GM11168 (cell line): ENCODE data around the gene POLR2J2.
"Not testable (repeated sequence)": the region's sequence is repeated elsewhere in the genome, so short reads cannot be mapped to it uniquely, and the experiment has no call there.

Experiments
- in situ Hi-C: fragments of 300-500 bp; cut with MboI; formaldehyde crosslinking; loops from one replicate; pipeline ENCODE4 v1.12.0; 2022; ENCODE audit warnings: low sequenced_read_pairs; ENCODE audit not compliant: unreplicated experiment

The POLR2J2 gene

GRCh38 chr7:102671166-102671955 is at the start of gene POLR2J2:
Gene POLR2J2, minus strand, starts transcription at chr7:102671663. Its CDS starts 62 bp downstream, at chr7:102671601.
- in situ Hi-C loops: not testable (repeated sequence)

GRCh38 chr7:102718491-102718890 is 47.0 kb upstream of the POLR2J2 start:
- in situ Hi-C loops: not testable (repeated sequence)

- in situ Hi-C loops: not testable (repeated sequence)
These were observed 44.3 kb upstream of the POLR2J2 start for GRCh38 chr7:102715718-102716117.

- in situ Hi-C loops: not testable (repeated sequence)
These were observed 43.5 kb upstream of the POLR2J2 start for GRCh38 chr7:102714774-102715522.

- in situ Hi-C loops: not testable (repeated sequence)
These were observed 42.2 kb upstream of the POLR2J2 start for GRCh38 chr7:102713691-102714080.

- in situ Hi-C loops: not testable (repeated sequence)
These were observed 41.7 kb upstream of the POLR2J2 start for GRCh38 chr7:102713011-102713690.

- in situ Hi-C loops: not testable (repeated sequence)
These were observed 27.7 kb upstream of the POLR2J2 start for GRCh38 chr7:102698962-102699750.

- in situ Hi-C loops: not testable (repeated sequence)
These were observed 26.4 kb upstream of the POLR2J2 start for GRCh38 chr7:102697642-102698512.

GRCh38 chr7:102696009-102696408 is 24.5 kb upstream of the POLR2J2 start:
- in situ Hi-C loops: not testable (repeated sequence)

GRCh38 chr7:102695033-102695552 is 23.6 kb upstream of the POLR2J2 start:
- in situ Hi-C loops: not testable (repeated sequence)

GRCh38 chr7:102694008-102694407 is 22.5 kb upstream of the POLR2J2 start:
- in situ Hi-C loops: not testable (repeated sequence)

GRCh38 chr7:102690602-102691001 is 19.1 kb upstream of the POLR2J2 start:
- in situ Hi-C loops: not testable (repeated sequence)

- in situ Hi-C loops: not testable (repeated sequence)
These were observed 18.2 kb upstream of the POLR2J2 start for GRCh38 chr7:102689436-102690282.

- in situ Hi-C loops: not testable (repeated sequence)
These were observed 17.0 kb upstream of the POLR2J2 start for GRCh38 chr7:102688299-102689036.

- in situ Hi-C loops: not testable (repeated sequence)
These were observed 11.1 kb upstream of the POLR2J2 start for GRCh38 chr7:102682560-102682959.

- in situ Hi-C loops: not testable (repeated sequence)
These were observed 9.3 kb upstream of the POLR2J2 start for GRCh38 chr7:102680780-102681179.

- in situ Hi-C loops: not testable (repeated sequence)
These were observed 4.1 kb upstream of the POLR2J2 start for GRCh38 chr7:102675545-102675944.
